Ramos (cell line): ENCODE results near the gene DLD.
"Not testable (repeated sequence)": the region's sequence is repeated elsewhere in the genome, so short reads cannot be mapped to it uniquely, and the experiment has no call there.

Experiments used
- in situ Hi-C: fragments of 300-500 bp; cut with MboI; formaldehyde crosslinking; loops from one replicate; pipeline ENCODE4 v1.14.3; 2022; ENCODE audit warnings: low sequenced_read_pairs; ENCODE audit not compliant: unreplicated experiment

DLD gene

GRCh38 chr7:107909445-107909844, 18.5 kb downstream of the DLD start:
- in situ Hi-C loops = no loop called here

DNA sequence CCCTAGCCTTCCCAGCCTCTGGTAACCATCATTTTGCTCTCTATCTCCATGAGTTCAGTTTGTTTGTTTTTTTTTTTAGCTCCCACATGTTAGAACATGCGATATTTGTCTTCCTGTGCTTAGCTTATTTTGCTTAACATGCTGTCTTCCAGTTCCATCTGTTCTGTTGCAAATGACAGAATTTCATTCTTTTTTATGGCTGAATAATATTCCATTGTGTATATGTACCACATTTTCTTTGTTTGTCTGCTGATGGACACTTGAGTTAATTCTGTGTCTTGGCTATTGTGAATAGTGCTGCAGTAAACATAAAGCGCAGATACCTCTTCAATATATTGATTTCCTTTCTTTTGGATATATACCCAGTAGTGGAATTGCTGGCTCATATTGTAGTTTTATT, 21.0 kb downstream of the DLD start:
- in situ Hi-C loops = no loop called here

DNA sequence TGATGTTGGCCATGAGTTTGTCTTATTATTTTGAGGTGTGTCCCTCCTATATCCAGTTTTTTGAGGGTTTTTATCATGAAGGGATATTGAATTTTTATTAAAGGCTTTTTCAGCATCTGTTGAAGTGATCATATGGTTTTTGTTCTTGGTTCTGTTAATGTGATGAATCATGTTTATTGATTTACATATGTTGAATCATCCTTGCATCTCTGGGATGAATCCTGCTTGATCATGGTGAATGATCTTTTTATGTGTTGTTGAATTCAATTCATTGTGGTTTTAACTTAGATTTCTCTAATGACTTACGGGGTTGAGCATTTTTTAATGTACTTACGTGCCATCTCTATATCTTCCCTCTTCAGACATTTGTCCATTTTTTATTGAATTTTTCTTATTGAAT, 22.9 kb downstream of the DLD start:
- in situ Hi-C loops = no loop called here

DNA sequence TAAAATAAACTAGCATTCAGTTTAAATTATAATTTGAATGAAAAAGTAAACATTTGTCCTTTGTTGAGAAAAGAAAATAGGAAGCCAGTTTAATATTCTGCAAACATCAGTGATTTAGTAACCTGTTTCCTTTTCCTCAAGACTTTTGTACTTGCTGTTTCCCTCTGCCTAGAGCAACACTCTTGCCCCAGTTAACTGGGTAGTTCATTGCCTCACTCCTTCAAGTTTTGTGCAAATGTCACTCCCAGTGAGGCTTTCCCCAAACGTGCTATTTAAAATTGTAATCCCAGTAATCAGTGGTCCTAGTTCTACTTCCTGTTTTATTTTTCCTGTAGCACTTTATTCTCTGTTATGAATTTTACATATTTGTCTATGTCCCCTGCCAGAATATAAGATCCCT, 23.8 kb downstream of the DLD start:
- in situ Hi-C loops = no loop called here

DNA sequence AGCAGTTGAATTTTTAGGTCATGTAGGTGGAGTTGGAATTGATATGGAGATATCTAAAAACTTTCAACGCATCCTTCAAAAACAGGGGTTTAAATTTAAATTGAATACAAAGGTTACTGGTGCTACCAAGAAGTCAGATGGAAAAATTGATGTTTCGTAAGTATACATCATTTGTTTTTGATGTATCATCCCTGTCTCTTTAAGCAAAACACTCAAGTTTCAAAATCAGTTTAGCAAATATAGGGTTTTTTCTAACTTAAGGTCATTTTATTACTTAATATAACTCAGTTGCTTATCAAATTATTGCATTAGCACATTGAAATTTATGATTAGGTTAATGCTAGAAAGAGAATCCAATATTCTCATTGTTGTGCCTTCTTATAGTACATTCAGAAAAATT, 24.6 kb downstream of the DLD start:
- in situ Hi-C loops = no loop called here

- in situ Hi-C loops = no loop called here
Measured at GRCh38 chr7:107917763-107918651, 27.0 kb downstream of the DLD start.

DNA sequence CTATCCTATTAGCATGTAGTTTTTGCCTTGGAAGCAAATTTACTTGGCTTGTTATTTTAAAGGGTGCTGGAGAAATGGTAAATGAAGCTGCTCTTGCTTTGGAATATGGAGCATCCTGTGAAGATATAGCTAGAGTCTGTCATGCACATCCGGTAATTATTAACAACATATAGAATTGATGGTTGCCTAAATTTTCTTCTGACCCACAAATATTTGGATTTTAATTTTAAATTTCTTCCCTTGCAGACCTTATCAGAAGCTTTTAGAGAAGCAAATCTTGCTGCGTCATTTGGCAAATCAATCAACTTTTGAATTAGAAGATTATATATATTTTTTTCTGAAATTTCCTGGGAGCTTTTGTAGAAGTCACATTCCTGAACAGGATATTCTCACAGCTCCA, 28.0 kb downstream of the DLD start:
- in situ Hi-C loops = no loop called here

DNA sequence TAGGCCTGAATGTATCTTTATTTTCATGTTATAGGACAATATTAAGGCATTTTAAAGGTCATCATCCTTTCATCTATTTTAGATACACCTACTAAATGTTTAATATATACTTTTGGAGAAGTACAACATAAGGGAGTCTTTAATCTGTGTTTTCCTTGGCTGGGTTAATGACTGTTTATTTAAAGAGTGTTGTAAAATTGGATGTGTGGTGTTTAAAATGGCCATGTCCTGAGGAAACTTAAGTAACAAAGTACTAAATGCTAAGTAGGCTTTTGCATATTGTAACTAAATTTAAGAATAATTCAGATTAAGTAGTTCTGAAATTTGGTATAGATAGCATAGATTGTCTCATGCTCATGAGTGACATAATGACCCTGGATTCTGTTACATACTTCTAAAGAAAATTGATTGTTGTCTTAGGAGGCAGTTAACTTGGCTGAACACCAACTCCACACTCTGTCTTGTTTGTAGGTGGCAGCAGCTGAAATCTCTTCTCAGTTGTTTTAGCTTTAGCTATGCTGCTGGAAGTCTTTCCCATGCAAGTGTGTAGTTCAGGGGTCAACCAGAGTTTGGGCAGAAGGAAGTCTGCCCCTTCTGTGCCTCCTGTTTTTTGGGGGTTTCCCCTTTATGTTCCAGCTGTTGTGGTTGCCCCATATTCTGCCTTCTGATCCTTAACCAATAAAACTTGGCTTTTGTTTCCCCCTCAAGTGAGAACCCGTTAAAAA, 29.2 kb downstream of the DLD start:
- in situ Hi-C loops = no loop called here

- in situ Hi-C loops = not testable (repeated sequence)
Measured at GRCh38 chr7:107921826-107922225, 30.8 kb downstream of the DLD start.

GRCh38 chr7:107922886-107923285, 31.9 kb downstream of the DLD start:
- in situ Hi-C loops = no loop called here

GRCh38 chr7:107924841-107925504, 34.0 kb downstream of the DLD start:
- in situ Hi-C loops = no loop called here

DNA sequence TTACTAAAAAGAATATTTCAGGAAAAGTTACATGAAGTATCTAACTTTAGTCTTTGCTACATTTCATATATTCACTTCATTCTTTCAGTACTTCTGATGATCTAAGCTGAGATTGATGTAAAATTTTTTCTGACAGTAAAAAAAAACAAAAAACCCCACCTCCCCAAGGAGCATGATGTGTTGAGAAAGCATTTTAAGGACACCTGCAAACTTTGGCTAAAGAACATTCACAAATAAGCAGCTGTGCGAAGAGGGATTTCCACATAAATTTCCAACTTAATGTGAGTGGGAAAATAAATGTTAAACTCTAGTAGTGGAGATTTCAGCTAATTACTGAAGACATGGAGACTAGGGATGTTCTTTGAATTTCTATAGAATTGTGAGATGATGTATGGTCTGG, 35.5 kb downstream of the DLD start:
- in situ Hi-C loops = no loop called here

DNA sequence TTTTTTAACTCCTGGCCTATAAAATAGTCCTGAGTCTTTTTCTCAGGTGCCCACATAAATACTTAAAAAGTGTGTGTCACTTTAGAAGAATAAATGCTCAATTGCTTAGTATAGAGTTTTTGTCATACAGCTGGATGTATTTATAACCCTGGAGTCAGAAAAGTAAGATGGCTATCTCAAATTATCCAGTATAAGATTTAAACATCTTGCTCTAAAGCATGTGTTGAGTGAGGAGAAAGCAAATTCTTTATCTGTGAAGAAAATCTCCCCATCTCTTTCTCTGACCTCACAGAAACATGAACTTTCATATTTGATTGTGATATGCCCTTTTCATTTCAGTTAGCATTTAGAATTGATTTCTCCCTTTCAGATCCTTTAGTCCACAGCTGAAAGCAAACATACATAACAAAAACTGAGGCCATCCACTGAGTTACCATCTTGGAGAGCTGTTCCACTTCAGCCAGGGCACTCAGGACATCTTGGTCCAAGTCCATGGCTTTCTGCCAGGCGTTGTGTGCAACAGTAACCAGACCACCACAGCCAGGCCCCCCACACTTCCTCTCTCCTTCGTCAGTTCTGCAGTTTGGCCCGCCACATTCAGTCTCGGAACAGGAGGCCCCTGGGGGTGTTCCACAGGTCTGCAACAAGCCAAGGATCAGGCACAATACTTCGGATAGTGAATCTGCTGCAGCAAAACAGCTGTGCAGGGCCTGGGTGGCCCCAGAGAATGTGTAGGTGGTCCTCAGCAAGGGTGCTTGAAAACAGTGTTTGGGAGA, 40.9 kb downstream of the DLD start:
- in situ Hi-C loops = no loop called here

DNA sequence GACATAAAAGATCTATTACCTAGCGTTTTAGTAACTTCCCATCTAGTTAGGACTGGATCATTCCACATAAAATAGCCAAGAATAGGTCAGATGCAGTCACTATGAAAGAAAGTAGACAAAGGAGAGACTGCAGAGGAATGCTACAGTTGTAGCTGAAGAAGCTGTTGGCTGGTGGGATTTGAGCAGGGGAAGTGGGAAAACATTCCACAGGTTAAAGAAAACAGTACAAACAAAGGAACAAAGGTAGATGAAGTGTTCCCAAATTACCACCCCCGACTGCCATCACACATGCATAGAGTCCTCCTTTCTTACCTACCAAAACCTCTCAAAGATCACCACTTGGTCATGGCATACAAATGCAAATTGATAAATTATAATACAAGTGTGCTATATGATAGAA, 41.8 kb downstream of the DLD start:
- in situ Hi-C loops = no loop called here

DNA sequence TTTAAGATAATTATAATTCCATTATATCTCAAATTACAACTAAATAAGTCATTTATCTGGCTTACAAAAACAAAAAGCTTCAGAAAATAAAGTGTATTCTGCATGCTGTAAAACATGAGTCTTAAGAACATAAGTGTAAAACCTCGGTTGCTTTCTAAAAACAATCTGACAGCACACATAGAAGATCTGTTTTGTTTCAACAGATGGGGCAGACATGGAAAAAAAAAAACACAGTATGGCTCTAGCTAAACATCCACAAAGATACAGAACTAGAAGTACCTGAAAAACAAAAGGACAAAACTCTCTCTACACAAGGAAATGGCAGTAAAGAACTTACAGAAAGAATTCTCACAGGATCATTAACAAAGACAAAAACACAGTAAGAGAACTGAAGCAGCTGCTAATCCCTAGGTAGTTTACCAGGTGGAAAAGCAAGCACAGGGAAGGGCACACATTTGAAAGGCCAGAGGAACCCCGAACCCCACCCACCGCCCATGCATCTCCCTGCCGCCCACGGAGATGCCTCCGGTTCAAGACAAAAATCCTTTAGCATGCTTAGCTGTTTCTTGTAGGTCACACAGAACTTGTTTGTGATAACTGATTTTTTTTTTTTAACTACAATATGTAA, 42.5 kb downstream of the DLD start:
- in situ Hi-C loops = no loop called here

DNA sequence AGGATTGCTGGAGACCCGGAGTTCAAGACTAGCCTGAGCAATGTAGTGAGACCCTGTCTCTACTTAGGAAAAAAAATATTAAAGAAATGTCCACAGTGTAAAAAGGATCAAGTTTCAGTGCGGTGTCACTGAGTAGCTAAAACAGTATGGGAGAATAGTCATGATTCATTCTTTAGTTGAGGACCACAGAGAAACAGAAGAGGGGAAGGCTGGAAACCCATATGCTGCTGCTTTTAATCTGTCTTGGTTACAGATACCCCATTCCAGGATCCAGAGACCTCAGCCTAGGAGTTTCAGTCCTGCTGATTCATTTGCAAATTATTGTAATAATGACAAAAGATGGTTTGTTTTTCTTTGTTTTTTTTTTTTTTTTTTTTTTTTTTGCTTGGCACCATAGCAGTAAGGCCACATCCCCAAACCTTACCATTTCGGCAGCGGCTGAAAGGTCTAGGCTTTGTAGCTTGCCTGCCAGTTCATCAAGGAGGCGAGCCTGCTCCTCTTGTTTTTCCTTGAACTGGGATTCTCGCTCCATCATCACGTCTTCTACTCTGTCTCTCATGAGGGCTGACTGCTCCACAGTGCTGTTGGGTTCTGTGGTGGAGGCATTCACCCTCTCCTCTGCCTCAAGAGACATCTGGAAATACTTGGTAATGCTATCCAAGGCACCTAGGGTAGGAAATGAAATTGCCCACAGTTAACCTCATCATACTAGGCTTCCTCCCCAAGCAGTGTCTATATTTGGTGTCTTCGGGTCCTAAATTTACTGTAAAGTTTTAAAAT, 44.2 kb downstream of the DLD start:
- in situ Hi-C loops = no loop called here

GRCh38 chr7:107936312-107936711, 45.3 kb downstream of the DLD start:
- in situ Hi-C loops = no loop called here

GRCh38 chr7:107937531-107937930, 46.5 kb downstream of the DLD start:
- in situ Hi-C loops = no loop called here
